Measurements from ENCODE around the gene PSMF1. TPM values are rescaled to one million over a fixed set of nuclear protein-coding genes. Genes with fewer than 3 reads are reported as not detected.

The PSMF1 gene
- total and polyA plus RNA-seq, 2 of the 13 experiments (the other 11 are each of a cell fraction or from before 2014, with no cell fraction given): 82.5 to 86.0 TPM

DNA sequence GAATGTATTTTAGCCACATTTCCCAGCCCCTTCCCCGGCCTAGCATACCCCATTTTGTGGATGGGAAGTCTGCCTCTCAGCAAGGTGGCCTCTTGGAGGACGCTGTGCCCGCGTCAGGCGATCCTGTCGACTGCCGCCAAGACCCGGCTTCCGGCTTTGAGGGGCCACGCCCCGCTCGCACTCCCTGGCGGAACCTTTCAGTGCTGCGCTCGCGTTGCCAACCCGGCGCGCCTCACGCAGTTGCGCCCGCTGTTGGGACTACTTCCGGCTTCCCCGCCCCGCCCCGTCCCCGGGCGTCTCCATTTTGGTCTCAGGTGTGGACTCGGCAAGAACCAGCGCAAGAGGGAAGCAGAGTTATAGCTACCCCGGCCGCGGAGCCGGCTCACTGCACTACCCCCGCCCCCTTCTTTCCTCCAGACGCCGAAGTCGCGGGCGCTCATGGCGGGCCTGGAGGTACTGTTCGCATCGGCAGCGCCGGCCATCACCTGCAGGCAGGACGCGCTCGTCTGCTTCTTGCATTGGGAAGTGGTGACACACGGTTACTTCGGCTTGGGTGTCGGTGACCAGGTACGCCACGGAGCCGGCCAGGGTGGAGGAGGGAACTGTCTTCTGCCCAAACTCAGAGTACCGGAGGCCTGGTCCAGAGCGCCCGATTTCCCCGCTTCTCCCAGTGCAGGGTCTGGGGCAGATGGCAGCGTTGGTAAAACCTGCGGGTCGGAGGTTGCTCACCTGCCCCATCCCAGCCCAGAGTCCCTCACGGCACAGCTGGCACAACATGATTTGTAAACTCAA lies at the start of gene PSMF1 (continued):
- TF ChIP-seq, protein P1, sequence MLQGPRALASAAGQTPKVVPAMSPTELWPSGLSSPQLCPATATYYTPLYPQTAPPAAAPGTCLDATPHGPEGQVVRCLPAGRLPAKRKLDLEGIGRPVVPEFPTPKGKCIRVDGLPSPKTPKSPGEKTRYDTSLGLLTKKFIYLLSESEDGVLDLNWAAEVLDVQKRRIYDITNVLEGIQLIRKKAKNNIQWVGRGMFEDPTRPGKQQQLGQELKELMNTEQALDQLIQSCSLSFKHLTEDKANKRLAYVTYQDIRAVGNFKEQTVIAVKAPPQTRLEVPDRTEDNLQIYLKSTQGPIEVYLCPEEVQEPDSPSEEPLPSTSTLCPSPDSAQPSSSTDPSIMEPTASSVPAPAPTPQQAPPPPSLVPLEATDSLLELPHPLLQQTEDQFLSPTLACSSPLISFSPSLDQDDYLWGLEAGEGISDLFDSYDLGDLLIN (CRISPR knock-in tag; IDR thresholded peaks at IDR 0.05; ENCODE audit: borderline replicate concordance): peak; percentile 97; the same call in 1 of the 2 replicates
- TF ChIP-seq ZNF878 (CRISPR knock-in tag; IDR thresholded peaks at IDR 0.05) (peak; percentile 89), ZNF609 (CRISPR knock-in tag; IDR thresholded peaks at IDR 0.05; ENCODE audit: borderline replicate concordance) (peak; percentile 92), TMF1 (CRISPR knock-in tag; IDR thresholded peaks at IDR 0.05; ENCODE audit: low read depth) (peak; percentile 96), ZNF484 (CRISPR knock-in tag; IDR thresholded peaks at IDR 0.05; ENCODE audit: borderline replicate concordance, low read depth) (no peak), MLLT10 (CRISPR knock-in tag; IDR thresholded peaks at IDR 0.05) (no peak), ZNF34 (CRISPR knock-in tag; IDR thresholded peaks at IDR 0.05; ENCODE audit: borderline replicate concordance) (peak; percentile 96; the same call in 1 of the 2 replicates), MZF1 (CRISPR knock-in tag; IDR thresholded peaks at IDR 0.05; ENCODE audit: borderline replicate concordance) (peak; percentile 94; the same call in 1 of the 2 replicates), ZBTB25 (CRISPR knock-in tag; IDR thresholded peaks at IDR 0.05) (peak; percentile 99), IRF1 (CRISPR knock-in tag; IDR thresholded peaks at IDR 0.05; ENCODE audit: low read depth) (peak; percentile 87), SYNCRIP (IDR thresholded peaks at IDR 0.05; ENCODE audit: insufficient read depth, low read depth, low read length) (no peak), POLR2A (IDR thresholded peaks at IDR 0.05; ENCODE audit: insufficient read depth in 1 of 2, low read depth in 2 of 2, low read length in 2 of 2) (peak; percentile 97)
- TF ChIP-seq, protein P2, sequence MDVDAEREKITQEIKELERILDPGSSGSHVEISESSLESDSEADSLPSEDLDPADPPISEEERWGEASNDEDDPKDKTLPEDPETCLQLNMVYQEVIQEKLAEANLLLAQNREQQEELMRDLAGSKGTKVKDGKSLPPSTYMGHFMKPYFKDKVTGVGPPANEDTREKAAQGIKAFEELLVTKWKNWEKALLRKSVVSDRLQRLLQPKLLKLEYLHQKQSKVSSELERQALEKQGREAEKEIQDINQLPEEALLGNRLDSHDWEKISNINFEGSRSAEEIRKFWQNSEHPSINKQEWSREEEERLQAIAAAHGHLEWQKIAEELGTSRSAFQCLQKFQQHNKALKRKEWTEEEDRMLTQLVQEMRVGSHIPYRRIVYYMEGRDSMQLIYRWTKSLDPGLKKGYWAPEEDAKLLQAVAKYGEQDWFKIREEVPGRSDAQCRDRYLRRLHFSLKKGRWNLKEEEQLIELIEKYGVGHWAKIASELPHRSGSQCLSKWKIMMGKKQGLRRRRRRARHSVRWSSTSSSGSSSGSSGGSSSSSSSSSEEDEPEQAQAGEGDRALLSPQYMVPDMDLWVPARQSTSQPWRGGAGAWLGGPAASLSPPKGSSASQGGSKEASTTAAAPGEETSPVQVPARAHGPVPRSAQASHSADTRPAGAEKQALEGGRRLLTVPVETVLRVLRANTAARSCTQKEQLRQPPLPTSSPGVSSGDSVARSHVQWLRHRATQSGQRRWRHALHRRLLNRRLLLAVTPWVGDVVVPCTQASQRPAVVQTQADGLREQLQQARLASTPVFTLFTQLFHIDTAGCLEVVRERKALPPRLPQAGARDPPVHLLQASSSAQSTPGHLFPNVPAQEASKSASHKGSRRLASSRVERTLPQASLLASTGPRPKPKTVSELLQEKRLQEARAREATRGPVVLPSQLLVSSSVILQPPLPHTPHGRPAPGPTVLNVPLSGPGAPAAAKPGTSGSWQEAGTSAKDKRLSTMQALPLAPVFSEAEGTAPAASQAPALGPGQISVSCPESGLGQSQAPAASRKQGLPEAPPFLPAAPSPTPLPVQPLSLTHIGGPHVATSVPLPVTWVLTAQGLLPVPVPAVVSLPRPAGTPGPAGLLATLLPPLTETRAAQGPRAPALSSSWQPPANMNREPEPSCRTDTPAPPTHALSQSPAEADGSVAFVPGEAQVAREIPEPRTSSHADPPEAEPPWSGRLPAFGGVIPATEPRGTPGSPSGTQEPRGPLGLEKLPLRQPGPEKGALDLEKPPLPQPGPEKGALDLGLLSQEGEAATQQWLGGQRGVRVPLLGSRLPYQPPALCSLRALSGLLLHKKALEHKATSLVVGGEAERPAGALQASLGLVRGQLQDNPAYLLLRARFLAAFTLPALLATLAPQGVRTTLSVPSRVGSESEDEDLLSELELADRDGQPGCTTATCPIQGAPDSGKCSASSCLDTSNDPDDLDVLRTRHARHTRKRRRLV (CRISPR knock-in tag; IDR thresholded peaks at IDR 0.05): peak; percentile 96; the same call in 1 of the 2 replicates
- TF ChIP-seq, protein P3, sequence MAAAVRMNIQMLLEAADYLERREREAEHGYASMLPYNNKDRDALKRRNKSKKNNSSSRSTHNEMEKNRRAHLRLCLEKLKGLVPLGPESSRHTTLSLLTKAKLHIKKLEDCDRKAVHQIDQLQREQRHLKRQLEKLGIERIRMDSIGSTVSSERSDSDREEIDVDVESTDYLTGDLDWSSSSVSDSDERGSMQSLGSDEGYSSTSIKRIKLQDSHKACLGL (CRISPR knock-in tag; IDR thresholded peaks at IDR 0.05): peak; percentile 89
